Smooth muscle cell (in vitro differentiated cells): ENCODE results near the gene SEC14L6. TPM values are rescaled to one million over a fixed set of nuclear protein-coding genes. Genes with fewer than 3 reads are reported as not detected.

Source experiments
- DNase-seq: peaks from one replicate; lab custom pipeline; 2025; ENCODE audit not compliant: unreplicated experiment; lab: John Stamatoyannopoulos, UW
- H2AFZ ChIP-seq: fragments of 200-600 bp; sonication (generic); 2 replicates; pipeline ENCODE4 v1.6.0; 2016; ENCODE audit warnings: antibody characterized with exemption, low read depth, mild to moderate bottlenecking
- H3F3A ChIP-seq: fragments of 200-600 bp; sonication (generic); 2 replicates; pipeline ENCODE4 v1.6.0; 2017; ENCODE audit warnings: antibody characterized with exemption, low read depth
- H3K27ac ChIP-seq: fragments of 200-600 bp; sonication (generic); 2 replicates; pipeline ENCODE4 v1.5.1; 2016; ENCODE audit warnings: low read depth, mild to moderate bottlenecking
- H3K27me3 ChIP-seq: fragments of 200-600 bp; sonication (generic); 2 replicates; pipeline ENCODE4 v1.6.1; 2016; ENCODE audit warnings: low read depth, mild to moderate bottlenecking
- H3K36me3 ChIP-seq: fragments of 200-600 bp; sonication (generic); 2 replicates; pipeline ENCODE4 v1.5.1; 2016; ENCODE audit warnings: low read depth
- H3K4me1 ChIP-seq: fragments of 200-600 bp; sonication (generic); 2 replicates; pipeline ENCODE4 v1.5.1; 2016; ENCODE audit warnings: low read depth
- H3K4me2 ChIP-seq: fragments of 200-600 bp; sonication (generic); 2 replicates; pipeline ENCODE4 v1.6.0; 2016; ENCODE audit warnings: mild to moderate bottlenecking
- H3K4me3 ChIP-seq: fragments of 200-600 bp; sonication (generic); 2 replicates; pipeline ENCODE4 v1.5.1; 2016; ENCODE audit warnings: mild to moderate bottlenecking
- H3K79me2 ChIP-seq: fragments of 200-600 bp; sonication (generic); 2 replicates; pipeline ENCODE4 v1.6.0; 2016; ENCODE audit warnings: low read depth, mild to moderate bottlenecking
- H3K9ac ChIP-seq: fragments of 200-600 bp; sonication (generic); 2 replicates; pipeline ENCODE4 v1.6.0; 2016; ENCODE audit warnings: low read depth
- H3K9me3 ChIP-seq: fragments of 200-600 bp; sonication (generic); replicated peaks from 2 replicates; pipeline ENCODE4 v1.5.1; 2016; ENCODE audit warnings: low read depth
- H4K20me1 ChIP-seq: fragments of 200-600 bp; sonication (generic); 2 replicates; pipeline ENCODE4 v1.6.0; 2016; ENCODE audit warnings: low read depth
- CTCF ChIP-seq: fragments of 200-600 bp; sonication (generic); IDR thresholded peaks from 2 replicates; pipeline ENCODE4 v1.5.1; 2017; ENCODE audit warnings: borderline replicate concordance, mild to moderate bottlenecking, antibody characterized with exemption; ENCODE audit not compliant: insufficient read depth, poor library complexity, severe bottlenecking
- WGBS: methylation state at CpG from one replicate; pipeline ENCODE4 v1.1.7; 2016; ENCODE audit warnings: low lambda C conversion rate; 5-methylcytosine and 5-hydroxymethylcytosine counted together
- polyA plus RNA-seq: library from polyadenylated mRNA; unstranded; fragments of >200 nt; fragmentation: Nextera tagmentation; extraction: Ambion mirVana; gene quantifications from 2 replicates; pipeline ENCODE4 v1.2.1, GENCODE V29; 2016
- total RNA-seq: library from RNA; depleted of rRNA; stranded (reverse); fragments of >200 nt; gene quantifications from 2 replicates; pipeline ENCODE4 v1.2.3, GENCODE V29; 2014

SEC14L6 gene
- total and polyA plus RNA-seq, 2 experiments from 2014 or later = 0.09 TPM; not detected in 1

- Histone ChIP-seq H3K27me3 (peaks cover 9% of the 10 kb centered on the region), H3K79me2 (no peaks in the 10 kb centered on the region), H3K9ac (no peak overlapping the region), H2AFZ (no peak overlapping the region), H4K20me1 (peaks cover 5% of the 10 kb centered on the region), H3K9me3 (no peaks in the 10 kb centered on the region), H3K4me3 (no peak overlapping the region), H3K27ac (no peak overlapping the region), H3K36me3 (peaks cover 3% of the 10 kb centered on the region), H3K4me2 (no peak overlapping the region), H3F3A (no peaks in the 10 kb centered on the region), H3K4me1 (peaks cover 4% of the 10 kb centered on the region)
- TF ChIP-seq CTCF = no peak
- 78% methylated on average over 12 of the region's 12 CpGs for WGBS
- no peak for DNase-seq
These were observed 26.5 kb upstream of the SEC14L6 start for GRCh38 chr22:30572840-30573593.

GRCh38 chr22:30572210-30572609 is 25.7 kb upstream of the SEC14L6 start:
- H3K4me2 ChIP-seq = no peak overlapping the region
- peaks cover 5% of the 10 kb centered on the region for H4K20me1 ChIP-seq
- no peak overlapping the region for H3K4me3 ChIP-seq
- no peaks in the 10 kb centered on the region for H3F3A ChIP-seq
- peaks cover 4% of the 10 kb centered on the region for H3K4me1 ChIP-seq
- 88% methylated on average over 6 of the region's 6 CpGs for WGBS
- H3K36me3 ChIP-seq = no peaks in the 10 kb centered on the region
- TF ChIP-seq CTCF = no peak
- no peak overlapping the region for H3K9ac ChIP-seq
- no peaks in the 10 kb centered on the region for H3K79me2 ChIP-seq
- peaks cover 9% of the 10 kb centered on the region for H3K27me3 ChIP-seq
- no peaks in the 10 kb centered on the region for H3K9me3 ChIP-seq
- H3K27ac ChIP-seq = no peak overlapping the region
- DNase-seq = no peak
- H2AFZ ChIP-seq = no peak overlapping the region

GRCh38 chr22:30569674-30570202 is 23.2 kb upstream of the SEC14L6 start:
- Histone ChIP-seq H4K20me1 (no peaks in the 10 kb centered on the region), H3K9me3 (no peaks in the 10 kb centered on the region), H3K4me2 (no peak overlapping the region), H3K4me3 (no peak overlapping the region), H3K79me2 (no peaks in the 10 kb centered on the region), H3F3A (no peaks in the 10 kb centered on the region), H3K27ac (no peak overlapping the region), H3K9ac (no peak overlapping the region), H3K36me3 (no peaks in the 10 kb centered on the region), H2AFZ (no peak overlapping the region), H3K4me1 (peaks cover 1% of the 10 kb centered on the region), H3K27me3 (peaks cover 23% of the 10 kb centered on the region)
- 94% methylated on average over 10 of the region's 10 CpGs for WGBS
- no peak for TF ChIP-seq CTCF
- no peak for DNase-seq
